Uterus (tissue), 2 donors: ENCODE data around the gene GPR183.

Experiments
- CTCF ChIP-seq, 4 experiments: fragments of 200-600 bp in 2 of 4; fragments of 450-650 bp in 2 of 4; sonication (generic) in 2 of 4; IDR thresholded peaks; one replicate each; pipeline ENCODE4 v1.5.1; 2016 to 2019; ENCODE audit warnings: antibody characterized with exemption in 4 of 4, mild to moderate bottlenecking in 2 of 4, moderate library complexity in 1 of 4
- POLR2A ChIP-seq, 2 donors: fragments of 450-650 bp; IDR thresholded peaks; one replicate each; pipeline ENCODE4 v1.6.1; 2016; ENCODE audit warnings: antibody characterized with exemption in 2 of 2, mild to moderate bottlenecking in 1 of 2, moderate library complexity in 1 of 2

- TF ChIP-seq POLR2A (IDR thresholded peaks at IDR 0.05) = no peak
- TF ChIP-seq CTCF (IDR thresholded peaks at IDR 0.05) = no peak
Measured at GRCh38 chr13:99277629-99278028, 29.6 kb downstream of the GPR183 start.
